Measurements from ENCODE around the gene USP22. TPM values are rescaled to one million over a fixed set of nuclear protein-coding genes. Genes with fewer than 3 reads are reported as not detected.
"Not testable (repeated sequence)": the region's sequence is repeated elsewhere in the genome, so short reads cannot be mapped to it uniquely, and the experiment has no call there.

Gene USP22
- total and polyA plus RNA-seq, 5 donors from 2014 or later = 32.1 to 152 (median 39.5) TPM

GRCh38 chr17:20977609-20978253, 65.1 kb downstream of the USP22 start:
- H3K9me3 ChIP-seq (ENCODE audit: control insufficient read depth in 2 of 2, low read length in 2 of 2); H3K27ac ChIP-seq (ENCODE audit: insufficient read depth, low read length, poor library complexity, severe bottlenecking); H3K4me3 ChIP-seq (ENCODE audit: low read depth, low read length); DNase-seq; H3K4me3 Mint-ChIP-seq; H3K4me1 Mint-ChIP-seq; ATAC-seq (ENCODE audit: low read depth in 2 of 2); H3K4me1 ChIP-seq (ENCODE audit: control insufficient read depth, insufficient read depth, low read length, poor library complexity, severe bottlenecking); H3K36me3 ChIP-seq (ENCODE audit: control insufficient read depth, insufficient read depth, low read length); H3K9me3 Mint-ChIP-seq; H3K27me3 ChIP-seq (ENCODE audit: control insufficient read depth, insufficient read depth, low read length); H3K36me3 Mint-ChIP-seq: not testable (repeated sequence)
- Mint-ChIP-seq H3K27me3 (peaks cover 25% of the 10 kb centered on the region), H3K27ac (peak overlapping the region in 1 of 3 donors; percentile 67)

- H3K27me3 ChIP-seq (ENCODE audit: control insufficient read depth, insufficient read depth, low read length) = peaks cover 2% of the 10 kb centered on the region
- no peaks in the 10 kb centered on the region for H3K4me1 ChIP-seq (ENCODE audit: control insufficient read depth, insufficient read depth, low read length, poor library complexity, severe bottlenecking)
- Mint-ChIP-seq H3K36me3 (no peaks in the 10 kb centered on the region), H3K27me3 (peaks cover 21% of the 10 kb centered on the region), H3K4me1 (peaks cover 0 to 3% (median 0%) of the 10 kb centered on the region in 4 donors), H3K9me3 (no peaks in the 10 kb centered on the region), H3K4me3 (no peak overlapping the region), H3K27ac (peak overlapping the region in 1 of 3 donors; percentile 64)
- H3K9me3 ChIP-seq (ENCODE audit: control insufficient read depth in 2 of 2, low read length in 2 of 2) = no peaks in the 10 kb centered on the region
- no peaks in the 10 kb centered on the region for H3K36me3 ChIP-seq (ENCODE audit: control insufficient read depth, insufficient read depth, low read length)
- no peak for DNase-seq
- no peak overlapping the region for H3K4me3 ChIP-seq (ENCODE audit: low read depth, low read length)
- no peak for ATAC-seq (ENCODE audit: low read depth in 2 of 2)
- H3K27ac ChIP-seq (ENCODE audit: insufficient read depth, low read length, poor library complexity, severe bottlenecking) = no peak overlapping the region
Measured at GRCh38 chr17:20975566-20975965, 67.2 kb downstream of the USP22 start.

GRCh38 chr17:20970329-20970728, 72.5 kb downstream of the USP22 start:
- H3K9me3 ChIP-seq (ENCODE audit: control insufficient read depth in 2 of 2, low read length in 2 of 2) = no peaks in the 10 kb centered on the region
- no peak overlapping the region for H3K4me3 Mint-ChIP-seq
- no peaks in the 10 kb centered on the region for H3K4me1 Mint-ChIP-seq
- peaks cover under 1% of the 10 kb centered on the region for H3K27me3 Mint-ChIP-seq
- ATAC-seq (ENCODE audit: low read depth in 2 of 2) (no peak), DNase-seq (no peak)
- no peak overlapping the region for H3K27ac ChIP-seq (ENCODE audit: insufficient read depth, low read length, poor library complexity, severe bottlenecking)
- H3K4me1 ChIP-seq (ENCODE audit: control insufficient read depth, insufficient read depth, low read length, poor library complexity, severe bottlenecking) = no peaks in the 10 kb centered on the region
- H3K9me3 Mint-ChIP-seq = no peaks in the 10 kb centered on the region
- H3K27ac Mint-ChIP-seq = no peak overlapping the region
- H3K4me3 ChIP-seq (ENCODE audit: low read depth, low read length) = no peak overlapping the region
- no peaks in the 10 kb centered on the region for H3K36me3 ChIP-seq (ENCODE audit: control insufficient read depth, insufficient read depth, low read length)
- H3K27me3 ChIP-seq (ENCODE audit: control insufficient read depth, insufficient read depth, low read length) = peaks cover 2% of the 10 kb centered on the region
- H3K36me3 Mint-ChIP-seq = no peaks in the 10 kb centered on the region

GRCh38 chr17:20968913-20969616, 73.7 kb downstream of the USP22 start:
- no peaks in the 10 kb centered on the region for H3K9me3 ChIP-seq (ENCODE audit: control insufficient read depth in 2 of 2, low read length in 2 of 2)
- no peaks in the 10 kb centered on the region for H3K4me1 ChIP-seq (ENCODE audit: control insufficient read depth, insufficient read depth, low read length, poor library complexity, severe bottlenecking)
- H3K4me3 ChIP-seq (ENCODE audit: low read depth, low read length) = no peak overlapping the region
- no peak for DNase-seq
- ATAC-seq (ENCODE audit: low read depth in 2 of 2) = no peak
- no peak overlapping the region for H3K27ac ChIP-seq (ENCODE audit: insufficient read depth, low read length, poor library complexity, severe bottlenecking)
- H3K9me3 Mint-ChIP-seq = no peaks in the 10 kb centered on the region
- H3K4me1 Mint-ChIP-seq = no peaks in the 10 kb centered on the region
- H3K4me3 Mint-ChIP-seq = no peak overlapping the region
- H3K27ac Mint-ChIP-seq = no peak overlapping the region
- H3K27me3 Mint-ChIP-seq = peaks cover 2% of the 10 kb centered on the region
- H3K36me3 Mint-ChIP-seq = no peaks in the 10 kb centered on the region
- no peaks in the 10 kb centered on the region for H3K27me3 ChIP-seq (ENCODE audit: control insufficient read depth, insufficient read depth, low read length)
- no peaks in the 10 kb centered on the region for H3K36me3 ChIP-seq (ENCODE audit: control insufficient read depth, insufficient read depth, low read length)

- peaks cover 6% of the 10 kb centered on the region for H3K27me3 Mint-ChIP-seq
- Histone ChIP-seq H3K4me1 (ENCODE audit: control insufficient read depth, insufficient read depth, low read length, poor library complexity, severe bottlenecking) (no peaks in the 10 kb centered on the region), H3K27ac (ENCODE audit: insufficient read depth, low read length, poor library complexity, severe bottlenecking) (no peak overlapping the region), H3K27me3 (ENCODE audit: control insufficient read depth, insufficient read depth, low read length) (no peaks in the 10 kb centered on the region), H3K4me3 (ENCODE audit: low read depth, low read length) (no peak overlapping the region), H3K36me3 (ENCODE audit: control insufficient read depth, insufficient read depth, low read length) (no peaks in the 10 kb centered on the region), H3K9me3 (ENCODE audit: control insufficient read depth in 2 of 2, low read length in 2 of 2) (no peaks in the 10 kb centered on the region)
- DNase-seq = no peak
- no peaks in the 10 kb centered on the region for H3K36me3 Mint-ChIP-seq
- H3K27ac Mint-ChIP-seq = no peak overlapping the region
- no peak overlapping the region for H3K4me3 Mint-ChIP-seq
- H3K4me1 Mint-ChIP-seq = no peaks in the 10 kb centered on the region
- H3K9me3 Mint-ChIP-seq = no peaks in the 10 kb centered on the region
- no peak for ATAC-seq (ENCODE audit: low read depth in 2 of 2)
Measured at GRCh38 chr17:20967776-20968175, 75.0 kb downstream of the USP22 start.

GRCh38 chr17:20966870-20967269, 75.9 kb downstream of the USP22 start:
- DNase-seq (peak in 1 of 3 donors; percentile 13), ATAC-seq (ENCODE audit: low read depth in 2 of 2) (no peak)
- Mint-ChIP-seq H3K27ac (no peak overlapping the region), H3K36me3 (no peaks in the 10 kb centered on the region), H3K9me3 (no peaks in the 10 kb centered on the region), H3K4me1 (no peaks in the 10 kb centered on the region), H3K4me3 (no peak overlapping the region), H3K27me3 (peaks cover 6% of the 10 kb centered on the region)
- no peaks in the 10 kb centered on the region for H3K27me3 ChIP-seq (ENCODE audit: control insufficient read depth, insufficient read depth, low read length)
- no peaks in the 10 kb centered on the region for H3K9me3 ChIP-seq (ENCODE audit: control insufficient read depth in 2 of 2, low read length in 2 of 2)
- H3K36me3 ChIP-seq (ENCODE audit: control insufficient read depth, insufficient read depth, low read length) = no peaks in the 10 kb centered on the region
- H3K4me1 ChIP-seq (ENCODE audit: control insufficient read depth, insufficient read depth, low read length, poor library complexity, severe bottlenecking) = no peaks in the 10 kb centered on the region
- H3K4me3 ChIP-seq (ENCODE audit: low read depth, low read length) = no peak overlapping the region
- H3K27ac ChIP-seq (ENCODE audit: insufficient read depth, low read length, poor library complexity, severe bottlenecking) = no peak overlapping the region

GRCh38 chr17:20965492-20965891, 77.3 kb downstream of the USP22 start:
- no peak overlapping the region for H3K27ac ChIP-seq (ENCODE audit: insufficient read depth, low read length, poor library complexity, severe bottlenecking)
- no peaks in the 10 kb centered on the region for H3K36me3 Mint-ChIP-seq
- no peaks in the 10 kb centered on the region for H3K36me3 ChIP-seq (ENCODE audit: control insufficient read depth, insufficient read depth, low read length)
- no peak overlapping the region for H3K27ac Mint-ChIP-seq
- H3K27me3 ChIP-seq (ENCODE audit: control insufficient read depth, insufficient read depth, low read length) = no peaks in the 10 kb centered on the region
- no peaks in the 10 kb centered on the region for H3K4me1 ChIP-seq (ENCODE audit: control insufficient read depth, insufficient read depth, low read length, poor library complexity, severe bottlenecking)
- peaks cover 6% of the 10 kb centered on the region for H3K27me3 Mint-ChIP-seq
- no peak overlapping the region for H3K4me3 Mint-ChIP-seq
- H3K9me3 Mint-ChIP-seq = peaks cover 0 to 1% (median 0%) of the 10 kb centered on the region in 7 donors
- ATAC-seq (ENCODE audit: low read depth in 2 of 2) (no peak), DNase-seq (no peak)
- no peaks in the 10 kb centered on the region for H3K9me3 ChIP-seq (ENCODE audit: control insufficient read depth in 2 of 2, low read length in 2 of 2)
- no peaks in the 10 kb centered on the region for H3K4me1 Mint-ChIP-seq
- H3K4me3 ChIP-seq (ENCODE audit: low read depth, low read length) = no peak overlapping the region

GRCh38 chr17:20961586-20961985, 81.2 kb downstream of the USP22 start:
- ATAC-seq (ENCODE audit: low read depth in 2 of 2) = no peak
- Histone ChIP-seq H3K4me1 (ENCODE audit: control insufficient read depth, insufficient read depth, low read length, poor library complexity, severe bottlenecking) (no peaks in the 10 kb centered on the region), H3K27ac (ENCODE audit: insufficient read depth, low read length, poor library complexity, severe bottlenecking) (no peak overlapping the region), H3K4me3 (ENCODE audit: low read depth, low read length) (no peak overlapping the region), H3K27me3 (ENCODE audit: control insufficient read depth, insufficient read depth, low read length) (peaks cover 2% of the 10 kb centered on the region), H3K36me3 (ENCODE audit: control insufficient read depth, insufficient read depth, low read length) (no peaks in the 10 kb centered on the region), H3K9me3 (ENCODE audit: control insufficient read depth in 2 of 2, low read length in 2 of 2) (no peaks in the 10 kb centered on the region)
- DNase-seq = no peak
- Mint-ChIP-seq H3K4me3 (no peak overlapping the region), H3K27me3 (peaks cover 26% of the 10 kb centered on the region), H3K27ac (no peak overlapping the region), H3K36me3 (no peaks in the 10 kb centered on the region), H3K9me3 (peaks cover 0 to 5% (median 0%) of the 10 kb centered on the region in 7 donors), H3K4me1 (no peaks in the 10 kb centered on the region)

Data from CD4-positive, CD25-positive, alpha-beta regulatory T cell (primary cell).